Suprapubic skin (tissue), 3 donors: ENCODE measurements around the gene KCNH1.

ENCODE experiments used
- EP300 ChIP-seq: sonication (generic); formaldehyde crosslinking; IDR thresholded peaks from one replicate; pipeline ENCODE4 v1.6.1; 2017; ENCODE audit warnings: antibody characterized with exemption
- TF ChIP-seq, protein P1 (sequence below), 2 donors: fragments of 200-600 bp in 1 of 2; fragments of 450-650 bp in 1 of 2; sonication (generic) in 1 of 2; IDR thresholded peaks; one replicate each; pipeline ENCODE4 v1.5.1; 2016 to 2019; ENCODE audit warnings: antibody characterized with exemption in 2 of 2, mild to moderate bottlenecking in 1 of 2, moderate library complexity in 1 of 2

DNA sequence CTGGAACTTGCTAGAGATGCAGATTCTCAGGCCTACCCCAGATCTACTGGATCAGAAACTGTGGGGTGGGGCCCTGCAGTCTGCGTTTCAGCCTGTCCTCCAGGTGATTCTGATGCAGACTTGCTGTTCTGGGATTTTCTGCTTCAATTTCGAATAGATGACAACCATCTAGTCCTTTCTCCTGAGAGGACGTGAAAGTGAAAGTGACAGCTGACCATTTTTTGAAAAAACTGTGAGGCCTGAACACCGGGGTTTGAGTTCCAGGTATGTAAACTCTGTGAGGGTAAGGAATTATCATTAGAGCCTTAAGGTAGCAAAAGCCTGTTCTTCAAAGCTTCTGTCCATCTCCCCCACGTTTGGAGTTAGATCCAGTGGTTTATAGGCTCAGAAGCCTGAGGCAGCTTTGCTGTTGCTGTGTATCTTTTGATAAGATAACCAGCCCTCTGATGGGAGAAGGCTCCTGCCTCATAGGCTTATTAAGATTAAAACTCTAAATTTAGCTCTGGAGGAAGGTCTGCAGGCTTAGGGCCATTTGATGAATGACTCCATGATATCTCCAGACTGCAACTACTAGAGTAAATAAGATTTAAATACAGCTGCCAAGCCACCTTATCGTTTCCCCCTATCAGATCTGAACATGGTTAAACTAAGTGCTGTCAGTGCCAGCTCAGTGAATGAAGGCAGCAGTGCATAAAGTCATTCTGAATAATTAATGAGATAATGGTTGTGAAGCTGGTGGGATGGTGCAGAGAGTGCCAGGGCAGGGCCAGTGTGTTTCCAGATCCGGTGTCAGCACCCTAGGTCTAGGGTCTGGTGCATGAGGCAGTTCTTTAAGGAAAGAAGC, 470.0 kb downstream of the KCNH1 start:
- TF ChIP-seq, protein P1, sequence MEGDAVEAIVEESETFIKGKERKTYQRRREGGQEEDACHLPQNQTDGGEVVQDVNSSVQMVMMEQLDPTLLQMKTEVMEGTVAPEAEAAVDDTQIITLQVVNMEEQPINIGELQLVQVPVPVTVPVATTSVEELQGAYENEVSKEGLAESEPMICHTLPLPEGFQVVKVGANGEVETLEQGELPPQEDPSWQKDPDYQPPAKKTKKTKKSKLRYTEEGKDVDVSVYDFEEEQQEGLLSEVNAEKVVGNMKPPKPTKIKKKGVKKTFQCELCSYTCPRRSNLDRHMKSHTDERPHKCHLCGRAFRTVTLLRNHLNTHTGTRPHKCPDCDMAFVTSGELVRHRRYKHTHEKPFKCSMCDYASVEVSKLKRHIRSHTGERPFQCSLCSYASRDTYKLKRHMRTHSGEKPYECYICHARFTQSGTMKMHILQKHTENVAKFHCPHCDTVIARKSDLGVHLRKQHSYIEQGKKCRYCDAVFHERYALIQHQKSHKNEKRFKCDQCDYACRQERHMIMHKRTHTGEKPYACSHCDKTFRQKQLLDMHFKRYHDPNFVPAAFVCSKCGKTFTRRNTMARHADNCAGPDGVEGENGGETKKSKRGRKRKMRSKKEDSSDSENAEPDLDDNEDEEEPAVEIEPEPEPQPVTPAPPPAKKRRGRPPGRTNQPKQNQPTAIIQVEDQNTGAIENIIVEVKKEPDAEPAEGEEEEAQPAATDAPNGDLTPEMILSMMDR (IDR thresholded peaks at IDR 0.05), result no peak
- no peak for TF ChIP-seq EP300
